HEK293T (cell line): ENCODE results near the gene LARP1B.
"Not testable (repeated sequence)": the region's sequence is repeated elsewhere in the genome, so short reads cannot be mapped to it uniquely, and the experiment has no call there.

Experiments
- BHLHE40 ChIP-seq: fragments of 450-650 bp; IDR thresholded peaks from 2 replicates; pipeline ENCODE4 v1.6.1; 2016; ENCODE audit warnings: mild to moderate bottlenecking, moderate library complexity, borderline replicate concordance
- ELF4 ChIP-seq: fragments of 450-650 bp; IDR thresholded peaks from 2 replicates; pipeline ENCODE4 v1.6.1; 2017; ENCODE audit warnings: antibody characterized with exemption
- FOXM1 ChIP-seq: fragments of 450-650 bp; IDR thresholded peaks from 2 replicates; pipeline ENCODE4 v1.6.1; 2017; ENCODE audit warnings: mild to moderate bottlenecking, borderline replicate concordance
- HDGF ChIP-seq: fragments of 450-650 bp; IDR thresholded peaks from 2 replicates; pipeline ENCODE4 v1.6.1; 2017; ENCODE audit warnings: antibody characterized with exemption, borderline replicate concordance
- SP1 ChIP-seq: fragments of 450-650 bp; IDR thresholded peaks from 2 replicates; pipeline ENCODE4 v1.6.1; 2017
- SUZ12 ChIP-seq: fragments of 450-650 bp; IDR thresholded peaks from 2 replicates; pipeline ENCODE4 v1.6.1; 2016; ENCODE audit warnings: mild to moderate bottlenecking

- TF ChIP-seq BHLHE40, ELF4, SP1, SUZ12, FOXM1, HDGF: not testable (repeated sequence)
Measured at GRCh38 chr4:128047514-128047913, 13.6 kb upstream of the LARP1B start.
